Neural progenitor cell (in vitro differentiated cells): ENCODE data around the gene GRIFIN. TPM values are rescaled to one million over a fixed set of nuclear protein-coding genes. Genes with fewer than 3 reads are reported as not detected.

Experiments used
- DNase-seq: peaks from one replicate; pipeline ENCODE4 v3.0.0-alpha.2; 2016; ENCODE audit warnings: low spot score
- H2AFZ ChIP-seq: fragments of 200-600 bp; sonication (generic); replicated peaks from 2 replicates; pipeline ENCODE4 v1.6.1; 2016; ENCODE audit warnings: antibody characterized with exemption
- H3F3A ChIP-seq: fragments of 200-600 bp; sonication (generic); 2 replicates; pipeline ENCODE4 v1.6.1; 2016; ENCODE audit warnings: antibody characterized with exemption, low read depth
- H3K27ac ChIP-seq: fragments of 200-600 bp; sonication (generic); 2 replicates; pipeline ENCODE4 v1.5.1; 2016; ENCODE audit warnings: mild to moderate bottlenecking
- H3K27me3 ChIP-seq: fragments of 200-600 bp; sonication (generic); 2 replicates; pipeline ENCODE4 v1.6.1; 2016; ENCODE audit warnings: mild to moderate bottlenecking, moderate library complexity
- H3K36me3 ChIP-seq: fragments of 200-600 bp; sonication (generic); 2 replicates; pipeline ENCODE4 v1.5.1; 2016
- H3K4me1 ChIP-seq: fragments of 200-600 bp; sonication (generic); 2 replicates; pipeline ENCODE4 v1.6.1; 2016; ENCODE audit warnings: mixed run types
- H3K4me2 ChIP-seq: fragments of 200-600 bp; sonication (generic); 2 replicates; pipeline ENCODE4 v1.6.1; 2016
- H3K4me3 ChIP-seq: fragments of 200-600 bp; sonication (generic); 2 replicates; pipeline ENCODE4 v1.5.1; 2016
- H3K79me2 ChIP-seq: fragments of 200-600 bp; sonication (generic); 2 replicates; pipeline ENCODE4 v1.6.1; 2016; ENCODE audit warnings: low read depth
- H3K9ac ChIP-seq: fragments of 200-600 bp; sonication (generic); 2 replicates; pipeline ENCODE4 v1.6.1; 2016
- H3K9me3 ChIP-seq: fragments of 200-600 bp; sonication (generic); 2 replicates; pipeline ENCODE4 v1.5.1; 2016; ENCODE audit warnings: low read depth
- H4K20me1 ChIP-seq: fragments of 200-600 bp; sonication (generic); 2 replicates; pipeline ENCODE4 v1.6.1; 2016; ENCODE audit warnings: low read depth
- H3K27ac Mint-ChIP-seq: 3 replicates; pipeline ENCODE4 v1.8.0; 2021; ENCODE audit warnings: mixed read lengths
- H3K27me3 Mint-ChIP-seq: 2 replicates; pipeline ENCODE4 v1.8.0; 2022; ENCODE audit warnings: low read depth, mild to moderate bottlenecking, inconsistent platforms, moderate library complexity, mixed read lengths; ENCODE audit not compliant: insufficient read depth
- H3K36me3 Mint-ChIP-seq: 3 replicates; pipeline ENCODE4 v1.8.0; 2021; ENCODE audit warnings: mixed read lengths
- H3K4me1 Mint-ChIP-seq: 3 replicates; pipeline ENCODE4 v1.8.0; 2021; ENCODE audit warnings: mixed read lengths
- H3K4me3 Mint-ChIP-seq: 3 replicates; pipeline ENCODE4 v1.8.0; 2021; ENCODE audit warnings: mild to moderate bottlenecking, moderate library complexity, mixed read lengths
- H3K9me3 Mint-ChIP-seq: 3 replicates; pipeline ENCODE4 v1.8.0; 2020; ENCODE audit warnings: mixed read lengths
- EZH2 ChIP-seq: fragments of 200-600 bp; sonication (generic); IDR thresholded peaks from 2 replicates; pipeline ENCODE4 v1.6.1; 2017; ENCODE audit warnings: antibody characterized with exemption, mild to moderate bottlenecking, moderate library complexity
- EZH2phosphoT487 ChIP-seq: fragments of 200-600 bp; sonication (generic); IDR thresholded peaks from 2 replicates; pipeline ENCODE4 v1.6.1; 2017; ENCODE audit warnings: antibody characterized with exemption
- total RNA-seq: library from RNA; depleted of rRNA; stranded (reverse); fragments of >200 nt; gene quantifications from 2 replicates; pipeline ENCODE4 v1.2.3, GENCODE V29; 2015; ENCODE audit warnings: low replicate concordance
- TF ChIP-seq, protein P1 (sequence below): fragments of 200-600 bp; sonication (generic); IDR thresholded peaks from 2 replicates; pipeline ENCODE4 v1.5.1; 2017; ENCODE audit warnings: antibody characterized with exemption, mild to moderate bottlenecking

GRIFIN gene
- total RNA-seq, 1 donor from 2014 or later: not detected

DNA sequence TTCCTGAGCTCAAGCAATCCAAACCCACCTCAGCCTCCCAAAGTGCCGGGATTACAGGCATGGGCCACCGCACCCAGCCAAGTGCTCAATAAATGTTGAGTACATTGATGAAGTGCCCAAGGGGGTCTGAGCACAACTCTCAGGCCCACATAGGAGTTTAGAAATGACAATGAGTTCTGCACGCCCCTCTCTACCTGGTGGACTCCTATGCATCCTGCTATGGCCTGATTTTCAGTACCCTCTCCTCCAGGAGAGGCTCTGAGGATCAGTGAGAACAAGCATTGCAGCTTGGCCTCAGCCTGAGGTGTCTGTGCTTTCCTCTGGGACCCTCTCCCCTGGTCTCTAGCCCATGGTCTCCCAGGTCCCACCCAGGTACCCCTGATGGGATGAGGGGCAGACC is 20.9 kb upstream of the GRIFIN start:
- peaks cover 81% of the 10 kb centered on the region for H3K4me1 ChIP-seq
- peak overlapping the region; percentile 94 for H3K27ac ChIP-seq
- DNase-seq: no peak

DNA sequence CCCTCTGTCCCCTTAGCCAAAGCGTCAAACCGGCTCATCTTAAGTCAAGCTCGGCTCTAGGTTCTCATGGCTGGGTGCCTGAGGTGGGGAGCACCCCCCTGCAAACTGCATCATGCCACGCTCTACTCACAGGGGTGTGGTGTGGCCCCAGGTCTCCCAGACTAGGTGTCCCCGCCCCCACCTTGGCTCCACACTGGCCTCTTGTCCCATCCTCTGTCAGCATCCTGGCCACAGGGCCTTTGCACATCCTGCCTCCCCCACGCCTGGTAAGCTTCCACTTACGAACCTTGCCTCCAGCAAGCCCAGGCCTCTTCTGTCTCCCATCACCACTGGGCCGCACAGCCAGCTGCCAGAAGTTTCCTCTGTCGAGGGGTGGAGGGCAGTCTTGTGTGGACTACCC is 20.2 kb upstream of the GRIFIN start:
- Mint-ChIP-seq H3K4me1 (peaks cover 62% of the 10 kb centered on the region), H3K27me3 (peaks cover 23% of the 10 kb centered on the region), H3K9me3 (peaks cover 3% of the 10 kb centered on the region), H3K36me3 (no peaks in the 10 kb centered on the region), H3K27ac (peak overlapping the region; percentile 94), H3K4me3 (peak overlapping the region; percentile 66)
- no peak overlapping the region for H3K4me3 ChIP-seq
- H3K27ac ChIP-seq: peak overlapping the region; percentile 89
- peaks cover 64% of the 10 kb centered on the region for H3F3A ChIP-seq
- no peaks in the 10 kb centered on the region for H3K36me3 ChIP-seq
- no peak overlapping the region for H2AFZ ChIP-seq
- no peaks in the 10 kb centered on the region for H3K27me3 ChIP-seq
- peaks cover 77% of the 10 kb centered on the region for H3K4me1 ChIP-seq
- H4K20me1 ChIP-seq: no peaks in the 10 kb centered on the region
- TF ChIP-seq EZH2 (no peak), EZH2phosphoT487 (no peak)
- TF ChIP-seq, protein P1, sequence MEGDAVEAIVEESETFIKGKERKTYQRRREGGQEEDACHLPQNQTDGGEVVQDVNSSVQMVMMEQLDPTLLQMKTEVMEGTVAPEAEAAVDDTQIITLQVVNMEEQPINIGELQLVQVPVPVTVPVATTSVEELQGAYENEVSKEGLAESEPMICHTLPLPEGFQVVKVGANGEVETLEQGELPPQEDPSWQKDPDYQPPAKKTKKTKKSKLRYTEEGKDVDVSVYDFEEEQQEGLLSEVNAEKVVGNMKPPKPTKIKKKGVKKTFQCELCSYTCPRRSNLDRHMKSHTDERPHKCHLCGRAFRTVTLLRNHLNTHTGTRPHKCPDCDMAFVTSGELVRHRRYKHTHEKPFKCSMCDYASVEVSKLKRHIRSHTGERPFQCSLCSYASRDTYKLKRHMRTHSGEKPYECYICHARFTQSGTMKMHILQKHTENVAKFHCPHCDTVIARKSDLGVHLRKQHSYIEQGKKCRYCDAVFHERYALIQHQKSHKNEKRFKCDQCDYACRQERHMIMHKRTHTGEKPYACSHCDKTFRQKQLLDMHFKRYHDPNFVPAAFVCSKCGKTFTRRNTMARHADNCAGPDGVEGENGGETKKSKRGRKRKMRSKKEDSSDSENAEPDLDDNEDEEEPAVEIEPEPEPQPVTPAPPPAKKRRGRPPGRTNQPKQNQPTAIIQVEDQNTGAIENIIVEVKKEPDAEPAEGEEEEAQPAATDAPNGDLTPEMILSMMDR: no peak
- no peaks in the 10 kb centered on the region for H3K9me3 ChIP-seq
- no peak for DNase-seq
- H3K4me2 ChIP-seq: peak overlapping the region; percentile 70
- no peak overlapping the region for H3K9ac ChIP-seq
- no peaks in the 10 kb centered on the region for H3K79me2 ChIP-seq

More for the DNA sequence above, 20.9 kb upstream of the GRIFIN start:
- Mint-ChIP-seq H3K36me3 (no peaks in the 10 kb centered on the region), H3K4me1 (peaks cover 66% of the 10 kb centered on the region), H3K27ac (peak overlapping the region; percentile 94), H3K9me3 (peaks cover 2% of the 10 kb centered on the region), H3K4me3 (peak overlapping the region; percentile 69), H3K27me3 (peaks cover 22% of the 10 kb centered on the region)
- Histone ChIP-seq H3K4me2 (peak overlapping the region; percentile 64), H3F3A (peaks cover 64% of the 10 kb centered on the region), H3K4me3 (no peak overlapping the region), H3K9ac (no peak overlapping the region), H3K27me3 (no peaks in the 10 kb centered on the region), H3K79me2 (no peaks in the 10 kb centered on the region), H4K20me1 (no peaks in the 10 kb centered on the region), H2AFZ (no peak overlapping the region), H3K9me3 (no peaks in the 10 kb centered on the region), H3K36me3 (no peaks in the 10 kb centered on the region)
- TF ChIP-seq EZH2phosphoT487 (no peak), EZH2 (no peak)
- TF ChIP-seq, protein P1: no peak

DNA sequence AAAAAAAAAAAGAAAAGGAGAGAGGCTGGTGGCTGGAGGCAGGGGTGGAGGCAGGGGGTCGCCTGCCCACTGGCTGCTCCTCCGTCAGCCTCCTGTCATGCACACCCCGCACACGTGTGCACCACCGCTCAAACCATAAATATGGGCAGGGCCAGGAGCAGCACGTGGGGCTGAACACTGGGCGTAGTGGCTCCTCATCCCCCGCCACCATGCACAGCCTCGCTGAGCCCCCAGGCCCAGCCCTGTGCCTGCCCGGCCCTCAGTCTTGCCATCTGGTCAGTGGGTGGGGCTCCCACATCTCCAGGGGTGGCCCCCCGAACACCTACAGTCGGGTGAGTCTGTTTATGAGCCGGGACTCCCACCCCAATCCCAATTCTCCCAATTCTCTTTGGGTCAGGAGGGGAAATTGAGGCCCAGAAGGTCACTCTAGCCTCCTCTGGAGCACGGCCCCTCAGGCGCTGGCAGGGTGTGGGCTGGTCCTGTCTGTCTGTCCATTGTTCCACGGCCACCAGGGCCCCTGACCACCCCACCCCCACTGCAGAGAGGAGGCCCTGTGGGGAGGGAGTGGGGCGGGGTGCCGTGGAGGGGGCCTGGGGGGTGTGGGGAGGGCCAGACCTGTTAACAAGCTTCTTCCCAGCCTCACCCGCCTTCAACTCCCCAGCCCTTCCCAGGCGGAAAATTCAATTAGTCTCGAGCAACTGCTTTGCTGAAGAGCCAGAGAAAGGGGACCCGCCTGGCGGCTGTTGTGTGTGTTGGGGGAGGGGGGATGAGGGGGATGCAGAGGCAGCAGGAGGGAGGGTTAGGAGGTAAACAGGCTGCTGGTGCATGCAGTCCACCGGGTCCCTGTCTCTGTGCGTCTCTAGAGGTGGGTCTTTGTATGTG is 19.5 kb upstream of the GRIFIN start:
- H3K4me1 Mint-ChIP-seq: peaks cover 57% of the 10 kb centered on the region
- Histone ChIP-seq H3K9me3 (no peaks in the 10 kb centered on the region), H3K4me3 (no peak overlapping the region), H4K20me1 (no peaks in the 10 kb centered on the region), H3K79me2 (no peaks in the 10 kb centered on the region), H3K9ac (no peak overlapping the region), H3K36me3 (no peaks in the 10 kb centered on the region), H3K4me1 (peaks cover 70% of the 10 kb centered on the region), H3F3A (peaks cover 59% of the 10 kb centered on the region), H3K27me3 (no peaks in the 10 kb centered on the region), H3K4me2 (peak overlapping the region; percentile 70), H3K27ac (peak overlapping the region; percentile 89), H2AFZ (no peak overlapping the region)
- TF ChIP-seq, protein P1: no peak
- no peak for TF ChIP-seq EZH2
- no peak for TF ChIP-seq EZH2phosphoT487
- H3K36me3 Mint-ChIP-seq: no peaks in the 10 kb centered on the region
- H3K27me3 Mint-ChIP-seq: peaks cover 26% of the 10 kb centered on the region
- H3K9me3 Mint-ChIP-seq: peaks cover 3% of the 10 kb centered on the region
- DNase-seq: peak; percentile 96
- H3K4me3 Mint-ChIP-seq: peak overlapping the region; percentile 66
- peak overlapping the region; percentile 94 for H3K27ac Mint-ChIP-seq
